Testis (tissue), 3 donors: ENCODE data around the gene KCNA2. TPM values are rescaled to one million over a fixed set of nuclear protein-coding genes. Genes with fewer than 3 reads are reported as not detected.

Source experiments
- DNase-seq: peaks from one replicate; pipeline ENCODE4 v3.0.0-alpha.2; 2019
- H3K27ac ChIP-seq, 2 donors: fragments of 200-600 bp; sonication (generic); one replicate each; pipeline ENCODE4 v1.5.1; 2019
- H3K27me3 ChIP-seq: fragments of 200-600 bp; sonication (generic); one replicate; pipeline ENCODE4 v1.5.1; 2019
- H3K36me3 ChIP-seq: fragments of 200-600 bp; sonication (generic); one replicate; pipeline ENCODE4 v1.5.1; 2017; ENCODE audit warnings: low read depth; ENCODE audit errors: missing control alignments
- H3K4me1 ChIP-seq: fragments of 200-600 bp; sonication (generic); one replicate; pipeline ENCODE4 v1.5.1; 2019
- H3K4me3 ChIP-seq, 2 donors: fragments of 200-600 bp; sonication (generic); one replicate each; pipeline ENCODE4 v1.5.1; 2017 to 2019
- H3K9me3 ChIP-seq: fragments of 200-600 bp; sonication (generic); one replicate; pipeline ENCODE4 v1.5.1; 2017
- POLR2A ChIP-seq: fragments of 450-650 bp; IDR thresholded peaks from one replicate; pipeline ENCODE4 v1.6.1; 2017; ENCODE audit warnings: antibody characterized with exemption, mild to moderate bottlenecking, moderate library complexity
- WGBS, 2 donors: methylation state at CpG; one replicate each; pipeline ENCODE4 v1.1.5; 2018; 5-methylcytosine and 5-hydroxymethylcytosine counted together
- intact Hi-C: fragments of 100-400 bp; cut with DNase I; formaldehyde crosslinking; loops from one replicate; pipeline ENCODE4 v1.15.1; 2023; ENCODE audit warnings: low total_unique reads
- polyA plus RNA-seq: library from polyadenylated mRNA; stranded (reverse); fragments of 350-450 nt; fragmentation: Illumina TruSeq; extraction: RNeasy Lipid Tissue Mini Kit (QIAGEN cat#74804); gene quantifications from one replicate; pipeline ENCODE4 v1.2.3, GENCODE V29; 2014; ENCODE audit warnings: low read depth, low replicate concordance; ENCODE audit not compliant: insufficient read depth
- total RNA-seq, 2 donors: library from RNA; depleted of rRNA; stranded (reverse); fragments of >200 nt; gene quantifications; one replicate each; pipeline ENCODE4 v1.2.3, GENCODE V29; 2016
- TF ChIP-seq, protein P1 (sequence below), 3 experiments: fragments of 450-650 bp in 2 of 3; fragments of 200-600 bp in 1 of 3; sonication (generic) in 1 of 3; IDR thresholded peaks; one replicate each; pipeline ENCODE4 v1.5.1; 2016 to 2019; ENCODE audit warnings: antibody characterized with exemption in 3 of 3, mild to moderate bottlenecking in 2 of 3, moderate library complexity in 1 of 3

Gene KCNA2
- total and polyA plus RNA-seq, 3 donors from 2014 or later = 3.7 to 6.1 (median 6.1) TPM

DNA sequence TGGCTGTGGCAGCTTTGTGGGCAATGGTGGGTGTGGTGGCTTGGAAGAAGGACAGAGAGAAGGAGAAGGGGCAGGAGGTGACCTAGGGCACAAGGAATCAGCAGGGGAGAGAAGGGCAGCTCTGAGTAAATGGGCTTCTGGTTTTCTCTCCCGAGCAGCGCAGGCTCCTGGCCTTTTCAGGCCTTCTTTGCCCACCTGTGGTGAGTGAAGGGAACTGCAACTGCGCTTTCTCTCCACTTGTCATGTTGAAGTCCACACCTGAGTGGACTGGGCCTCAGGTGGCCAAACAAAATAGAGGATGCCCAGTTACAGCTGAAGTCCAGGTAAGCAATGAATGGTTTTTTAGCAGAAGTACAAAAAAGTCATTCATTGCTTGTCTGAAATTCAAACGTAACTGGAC is 57.8 kb downstream of the KCNA2 start:
- Histone ChIP-seq H3K9me3 (no peaks in the 10 kb centered on the region), H3K4me1 (no peaks in the 10 kb centered on the region), H3K27ac (no peak overlapping the region), H3K4me3 (no peak overlapping the region), H3K27me3 (no peaks in the 10 kb centered on the region), H3K36me3 (no peaks in the 10 kb centered on the region)
- no peak for DNase-seq
- intact Hi-C loops = no loop called here
- TF ChIP-seq, protein P1, sequence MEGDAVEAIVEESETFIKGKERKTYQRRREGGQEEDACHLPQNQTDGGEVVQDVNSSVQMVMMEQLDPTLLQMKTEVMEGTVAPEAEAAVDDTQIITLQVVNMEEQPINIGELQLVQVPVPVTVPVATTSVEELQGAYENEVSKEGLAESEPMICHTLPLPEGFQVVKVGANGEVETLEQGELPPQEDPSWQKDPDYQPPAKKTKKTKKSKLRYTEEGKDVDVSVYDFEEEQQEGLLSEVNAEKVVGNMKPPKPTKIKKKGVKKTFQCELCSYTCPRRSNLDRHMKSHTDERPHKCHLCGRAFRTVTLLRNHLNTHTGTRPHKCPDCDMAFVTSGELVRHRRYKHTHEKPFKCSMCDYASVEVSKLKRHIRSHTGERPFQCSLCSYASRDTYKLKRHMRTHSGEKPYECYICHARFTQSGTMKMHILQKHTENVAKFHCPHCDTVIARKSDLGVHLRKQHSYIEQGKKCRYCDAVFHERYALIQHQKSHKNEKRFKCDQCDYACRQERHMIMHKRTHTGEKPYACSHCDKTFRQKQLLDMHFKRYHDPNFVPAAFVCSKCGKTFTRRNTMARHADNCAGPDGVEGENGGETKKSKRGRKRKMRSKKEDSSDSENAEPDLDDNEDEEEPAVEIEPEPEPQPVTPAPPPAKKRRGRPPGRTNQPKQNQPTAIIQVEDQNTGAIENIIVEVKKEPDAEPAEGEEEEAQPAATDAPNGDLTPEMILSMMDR (IDR thresholded peaks at IDR 0.05) = peak; percentile 20 to 59 (median 37)
- no peak for TF ChIP-seq POLR2A
- 59 to 67% methylated on average over 4 of the region's 4 CpGs for WGBS, 2 donors

DNA sequence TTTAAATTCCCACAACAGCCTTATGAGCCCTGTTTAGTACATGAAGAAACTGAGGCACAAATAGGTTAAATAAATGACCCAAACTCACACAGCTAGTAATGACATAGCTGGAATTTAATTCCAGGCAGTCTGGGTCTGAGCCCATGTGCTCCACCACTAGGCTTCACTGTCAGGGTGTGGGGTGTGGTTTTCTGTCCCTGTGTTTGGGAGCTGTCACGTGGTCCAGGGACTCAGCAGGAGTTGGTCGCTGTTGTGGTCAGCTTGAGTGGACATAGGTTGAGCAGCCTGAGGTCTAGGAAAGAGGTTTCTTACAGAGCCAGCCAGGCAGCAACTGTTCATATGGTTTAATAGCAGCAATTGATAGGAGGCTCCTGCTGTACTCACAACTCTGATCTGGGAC is 59.1 kb downstream of the KCNA2 start:
- H3K27ac ChIP-seq = no peak overlapping the region
- H3K9me3 ChIP-seq = no peaks in the 10 kb centered on the region
- no peaks in the 10 kb centered on the region for H3K27me3 ChIP-seq
- WGBS, 2 donors = 58 to 60% methylated on average over 2 of the region's 2 CpGs
- intact Hi-C loops = no loop called here
- no peak for DNase-seq
- no peak for TF ChIP-seq POLR2A
- TF ChIP-seq, protein P1 (IDR thresholded peaks at IDR 0.05) = no peak
- no peaks in the 10 kb centered on the region for H3K4me1 ChIP-seq
- H3K4me3 ChIP-seq = no peak overlapping the region
- H3K36me3 ChIP-seq = no peaks in the 10 kb centered on the region

DNA sequence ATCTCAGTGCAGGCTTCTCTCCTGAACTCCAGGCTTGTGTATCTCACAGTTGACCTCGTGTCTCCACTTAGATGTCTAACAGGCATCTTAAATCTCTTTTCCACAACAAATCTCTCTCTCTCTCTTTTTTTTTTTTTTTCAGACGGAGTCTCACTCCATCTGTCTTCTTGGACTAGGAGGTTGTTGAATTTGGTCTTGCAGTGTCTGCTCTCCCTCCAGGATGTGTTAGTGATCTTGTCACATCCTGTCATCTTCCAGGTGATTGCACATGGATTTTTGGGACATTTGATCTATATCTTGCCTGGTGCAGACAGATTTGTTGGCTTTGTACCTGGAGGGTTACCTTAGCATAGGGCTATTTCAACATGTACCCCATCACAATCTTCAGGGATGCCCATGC is 60.7 kb downstream of the KCNA2 start:
- TF ChIP-seq, protein P1 (IDR thresholded peaks at IDR 0.05) = no peak
- no peak for TF ChIP-seq POLR2A
- WGBS, 2 donors = 51 to 59% methylated on average over 2 of the region's 2 CpGs
- no peak overlapping the region for H3K4me3 ChIP-seq
- intact Hi-C loops = no loop called here
- no peaks in the 10 kb centered on the region for H3K27me3 ChIP-seq
- no peaks in the 10 kb centered on the region for H3K4me1 ChIP-seq
- DNase-seq = no peak
- no peaks in the 10 kb centered on the region for H3K36me3 ChIP-seq
- no peak overlapping the region for H3K27ac ChIP-seq
- no peaks in the 10 kb centered on the region for H3K9me3 ChIP-seq

DNA sequence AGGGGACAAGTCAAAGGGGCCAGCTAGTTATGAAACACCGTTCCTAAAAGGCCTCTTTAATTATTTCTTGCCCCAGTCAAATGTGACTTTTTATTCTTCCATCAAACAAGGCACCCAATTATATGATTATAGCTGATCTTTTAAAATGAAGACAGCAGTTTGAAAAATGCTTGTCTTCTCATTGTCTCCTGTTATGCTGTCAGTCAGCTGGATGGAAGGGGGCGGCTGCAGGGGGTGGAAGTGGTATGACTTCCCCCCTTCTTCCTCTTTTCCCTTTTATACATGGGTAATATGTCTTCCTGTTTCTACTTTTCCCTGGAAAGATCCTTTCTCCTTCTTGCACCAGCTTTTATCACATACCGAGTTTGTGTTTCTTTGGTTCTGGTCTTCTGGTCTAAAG is 61.4 kb downstream of the KCNA2 start:
- no peak overlapping the region for H3K27ac ChIP-seq
- H3K4me3 ChIP-seq = no peak overlapping the region
- H3K4me1 ChIP-seq = no peaks in the 10 kb centered on the region
- H3K36me3 ChIP-seq = no peaks in the 10 kb centered on the region
- intact Hi-C loops = no loop called here
- no peaks in the 10 kb centered on the region for H3K9me3 ChIP-seq
- H3K27me3 ChIP-seq = no peaks in the 10 kb centered on the region
- no peak for DNase-seq
- 74 to 76% methylated on average over 3 of the region's 3 CpGs for WGBS, 2 donors
- TF ChIP-seq POLR2A = no peak
- TF ChIP-seq, protein P1 (IDR thresholded peaks at IDR 0.05) = no peak

Other genes starting within 250 kb of the KCNA2 start
- gene SLC16A4, start 215.3 kb downstream of the KCNA2 start, total RNA-seq = 1 to 10 TPM; 5.8 to 8.2 TPM
- 17.4 TPM for gene SLC16A4, start 215.3 kb downstream of the KCNA2 start, polyA plus RNA-seq
- 10 to 100 TPM; 75.4 to 88.8 TPM for gene LAMTOR5, start 198.7 kb downstream of the KCNA2 start, total RNA-seq
- 179 TPM for gene LAMTOR5, start 198.7 kb downstream of the KCNA2 start, polyA plus RNA-seq
- gene PROK1, start 155.2 kb downstream of the KCNA2 start, total RNA-seq = 10 to 100 TPM; 50.4 to 70.6 TPM
- gene PROK1, start 155.2 kb downstream of the KCNA2 start, polyA plus RNA-seq = 85.5 TPM
- under 1 TPM in 1 of 2 donors, not detected in 1; 0.50 TPM for gene KCNA10, start 87.2 kb downstream of the KCNA2 start, total RNA-seq
- gene KCNA10, start 87.2 kb downstream of the KCNA2 start, polyA plus RNA-seq = 0.21 TPM
- 1 to 10 TPM; 3.4 to 6.7 TPM for gene KCNA3, start 68.6 kb upstream of the KCNA2 start, total RNA-seq
- gene KCNA3, start 68.6 kb upstream of the KCNA2 start, polyA plus RNA-seq = 1.3 TPM